ENCODE results near the gene LAMA5.

LAMA5 gene

DNA sequence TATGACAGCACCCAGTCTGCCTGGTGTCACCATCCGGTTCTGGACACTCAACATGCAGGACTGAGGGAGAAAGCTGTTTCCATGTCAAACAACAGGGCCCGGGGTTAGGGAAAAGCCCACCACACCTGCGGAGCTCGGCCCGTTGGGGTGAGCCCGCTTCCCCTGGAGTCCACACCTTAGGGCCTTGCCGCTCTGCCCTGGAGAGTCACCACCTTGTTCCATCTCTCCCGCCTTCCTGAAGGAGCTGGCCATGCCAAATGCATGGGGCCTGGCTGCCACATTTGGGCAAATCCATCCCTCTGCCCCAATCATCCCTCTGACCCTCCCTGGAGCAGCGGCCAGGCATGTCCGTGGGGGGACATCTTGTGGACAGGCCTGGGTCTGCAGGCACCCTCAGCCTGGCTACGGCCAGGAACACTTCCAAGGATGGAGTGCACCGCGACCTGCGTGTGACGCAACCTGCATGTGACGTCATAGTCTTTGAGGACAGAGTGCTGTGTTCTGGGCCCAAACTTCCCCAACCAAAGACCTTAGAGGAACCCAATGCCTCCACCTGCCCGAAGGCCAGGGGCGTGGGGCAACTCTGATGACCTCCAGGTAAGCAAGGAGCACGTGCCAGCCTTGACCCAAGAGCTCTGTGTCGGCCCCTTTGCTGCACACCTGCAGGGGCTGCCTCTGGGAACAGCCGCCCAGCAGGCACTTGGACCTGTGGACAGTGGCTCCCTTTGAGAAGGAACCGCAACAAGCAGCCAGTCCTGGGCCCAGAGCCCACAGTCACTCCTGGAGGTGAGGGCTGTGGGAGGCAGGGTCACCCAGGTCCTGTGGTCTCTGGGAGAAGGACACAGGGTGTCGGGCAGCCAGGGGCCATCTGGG lies 38.2 kb upstream of the LAMA5 start:
- TF ChIP-seq EZH2phosphoT487 (conservative IDR thresholded peaks at IDR 0.05; ENCODE audit: low read length) (no peak), CTCF (IDR thresholded peaks at IDR 0.05; ENCODE audit: insufficient read depth, low read length, poor library complexity, severe bottlenecking) (no peak)
- H3K27ac ChIP-seq (ENCODE audit: low read depth, low read length) = no peak overlapping the region
- H4K20me1 ChIP-seq (ENCODE audit: low read depth, low read length) = no peaks in the 10 kb centered on the region
- no peaks in the 10 kb centered on the region for H3K9me2 ChIP-seq (replicated peaks; ENCODE audit: insufficient read depth, low read length)
- peak overlapping the region; percentile 83 for H3K4me3 ChIP-seq (ENCODE audit: insufficient read depth, low read length, poor library complexity, severe bottlenecking)
- H3K27me3 ChIP-seq (ENCODE audit: low read length) = no peaks in the 10 kb centered on the region
- no peaks in the 10 kb centered on the region for H3F3A ChIP-seq (ENCODE audit: insufficient read depth)
- peak overlapping the region; percentile 63 for H3K4me2 ChIP-seq (ENCODE audit: low read depth, low read length, poor library complexity, severe bottlenecking)
- H3K79me2 ChIP-seq (ENCODE audit: insufficient read depth, low read length) = peaks cover 11% of the 10 kb centered on the region
- H2AFZ ChIP-seq (ENCODE audit: low read depth, low read length, severe bottlenecking) = no peak overlapping the region
- H3K9me3 ChIP-seq (ENCODE audit: insufficient read depth, low read length) = no peaks in the 10 kb centered on the region
- H3K9ac ChIP-seq (ENCODE audit: low read length) = peak overlapping the region; percentile 91
- H3K36me3 ChIP-seq (ENCODE audit: low read length) = no peaks in the 10 kb centered on the region

DNA sequence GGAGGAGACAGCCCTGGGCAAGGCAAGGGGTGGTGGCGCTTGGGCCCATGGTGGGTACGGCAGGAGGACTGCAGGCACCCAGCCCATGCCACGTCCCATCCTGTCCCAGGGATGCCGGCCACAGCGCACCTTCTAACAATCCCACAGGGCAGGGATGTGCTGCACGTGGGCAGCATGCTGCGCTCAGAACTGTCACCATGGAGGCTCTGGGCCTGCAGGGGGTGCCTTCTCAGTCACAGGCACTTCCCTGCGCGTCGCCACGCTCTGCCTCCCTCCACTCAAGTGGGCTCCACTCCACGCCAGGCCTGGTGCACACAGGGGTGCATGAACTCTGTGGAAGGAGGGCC lies 37.6 kb upstream of the LAMA5 start:
- Histone ChIP-seq H3K9ac (ENCODE audit: low read length) (no peak overlapping the region), H3K27me3 (ENCODE audit: low read length) (no peaks in the 10 kb centered on the region), H3F3A (ENCODE audit: insufficient read depth) (no peaks in the 10 kb centered on the region), H2AFZ (ENCODE audit: low read depth, low read length, severe bottlenecking) (no peak overlapping the region), H3K9me3 (ENCODE audit: insufficient read depth, low read length) (no peaks in the 10 kb centered on the region), H4K20me1 (ENCODE audit: low read depth, low read length) (no peaks in the 10 kb centered on the region), H3K4me3 (ENCODE audit: insufficient read depth, low read length, poor library complexity, severe bottlenecking) (no peak overlapping the region), H3K79me2 (ENCODE audit: insufficient read depth, low read length) (peaks cover 11% of the 10 kb centered on the region), H3K4me2 (ENCODE audit: low read depth, low read length, poor library complexity, severe bottlenecking) (no peak overlapping the region), H3K27ac (ENCODE audit: low read depth, low read length) (no peak overlapping the region), H3K9me2 (replicated peaks; ENCODE audit: insufficient read depth, low read length) (no peaks in the 10 kb centered on the region), H3K36me3 (ENCODE audit: low read length) (no peaks in the 10 kb centered on the region)
- no peak for TF ChIP-seq EZH2phosphoT487 (conservative IDR thresholded peaks at IDR 0.05; ENCODE audit: low read length)
- TF ChIP-seq CTCF (IDR thresholded peaks at IDR 0.05; ENCODE audit: insufficient read depth, low read length, poor library complexity, severe bottlenecking) = no peak

- H4K20me1 ChIP-seq (ENCODE audit: low read depth, low read length) = no peaks in the 10 kb centered on the region
- no peaks in the 10 kb centered on the region for H3K27me3 ChIP-seq (ENCODE audit: low read length)
- H3K36me3 ChIP-seq (ENCODE audit: low read length) = no peaks in the 10 kb centered on the region
- H3K9ac ChIP-seq (ENCODE audit: low read length) = no peak overlapping the region
- no peaks in the 10 kb centered on the region for H3F3A ChIP-seq (ENCODE audit: insufficient read depth)
- no peak overlapping the region for H3K4me3 ChIP-seq (ENCODE audit: insufficient read depth, low read length, poor library complexity, severe bottlenecking)
- H3K79me2 ChIP-seq (ENCODE audit: insufficient read depth, low read length) = peaks cover 11% of the 10 kb centered on the region
- no peak overlapping the region for H3K27ac ChIP-seq (ENCODE audit: low read depth, low read length)
- no peak for TF ChIP-seq EZH2phosphoT487 (conservative IDR thresholded peaks at IDR 0.05; ENCODE audit: low read length)
- no peak for TF ChIP-seq CTCF (IDR thresholded peaks at IDR 0.05; ENCODE audit: insufficient read depth, low read length, poor library complexity, severe bottlenecking)
- no peak overlapping the region for H2AFZ ChIP-seq (ENCODE audit: low read depth, low read length, severe bottlenecking)
- H3K9me3 ChIP-seq (ENCODE audit: insufficient read depth, low read length) = no peaks in the 10 kb centered on the region
- H3K9me2 ChIP-seq (replicated peaks; ENCODE audit: insufficient read depth, low read length) = no peaks in the 10 kb centered on the region
- no peak overlapping the region for H3K4me2 ChIP-seq (ENCODE audit: low read depth, low read length, poor library complexity, severe bottlenecking)
Measured at GRCh38 chr20:62404112-62404665, 37.1 kb upstream of the LAMA5 start.

All from SU-DHL-6 (cell line).